HCT116 (cell line): ENCODE measurements around the gene CACNG6. TPM values are rescaled to one million over a fixed set of nuclear protein-coding genes. Genes with fewer than 3 reads are reported as not detected.

ENCODE experiments used
- ATAC-seq: fragments of 200-7000 bp; cut with Tn5 transposase; 2 replicates; pipeline ENCODE4 v1.9.1; 2020; ENCODE audit warnings: mild to moderate bottlenecking, moderate library complexity
- BruUV-seq: library from RNA; stranded (reverse); fragments of 400-500 nt; replicated peaks from 2 replicates; lab custom pipeline; 2021; lab: Mats Ljungman, UMichigan
- CTCF ChIA-PET: fragments of 300-600 bp; sonication (Branson Sonifier 250); formaldehyde crosslinking; loops from one replicate; lab custom pipeline; 2021; ENCODE audit warnings: antibody characterized with exemption; lab: Charles Lee
- POLR2A ChIA-PET: fragments of 300-600, 350-600 bp; sonication (Branson Sonifier 250); formaldehyde crosslinking; loops from one replicate; lab custom pipeline; 2021; ENCODE audit warnings: antibody characterized with exemption; lab: Charles Lee
- RAD21 ChIA-PET, 2 experiments: fragments of 300-600 bp; sonication (Branson Sonifier 250); formaldehyde crosslinking; loops; one replicate each; lab custom pipeline; 2023; ENCODE audit warnings: low total read pairs in 2 of 2; ENCODE audit not compliant: uncharacterized antibody in 2 of 2, unreplicated experiment in 2 of 2, low non-redundant PET in 1 of 2; lab: Charles Lee
- DNase-seq: peaks from one replicate; pipeline ENCODE4 v3.0.0-alpha.2; 2010; ENCODE audit warnings: low read depth, low spot score
- H2AFZ ChIP-seq: fragments of 200-600 bp; shearing (Covaris generic), sonication (generic); 2 replicates; pipeline ENCODE4 v1.6.1; 2017; ENCODE audit warnings: low read depth, mixed run types, mixed read lengths, antibody characterized with exemption, low read length; ENCODE audit not compliant: poor library complexity, severe bottlenecking
- H3K27ac ChIP-seq: 2 replicates; pipeline ENCODE4 v1.5.1; 2012; ENCODE audit warnings: low read depth, low read length
- H3K27me3 ChIP-seq: fragments of 200-600 bp; sonication (generic); 2 replicates; pipeline ENCODE4 v1.6.1; 2016; ENCODE audit warnings: mixed run types, low read length, mixed read lengths; ENCODE audit not compliant: insufficient read depth
- H3K36me3 ChIP-seq, 2 experiments: fragments of 200-500 bp in 1 of 2; fragments of 200-600 bp in 1 of 2; sonication (Bioruptor generic) in 1 of 2; sonication (generic) in 1 of 2; 2 replicates each; pipeline versions ENCODE4 v1.5.1 to v1.6.1; 2014 to 2016; ENCODE audit warnings: low read length in 2 of 2, inconsistent platforms in 1 of 2, mixed read lengths in 1 of 2, mixed run types in 1 of 2; ENCODE audit not compliant: insufficient read depth in 2 of 2, control insufficient read depth in 1 of 2
- H3K4me1 ChIP-seq, 2 experiments: fragments of 200-600 bp in 1 of 2; sonication (generic) in 1 of 2; 2 replicates each; pipeline versions ENCODE4 v1.5.1 to v1.6.1; 2012 to 2017; ENCODE audit warnings: low read length in 2 of 2, inconsistent platforms in 1 of 2, mild to moderate bottlenecking in 1 of 2, mixed read lengths in 1 of 2, mixed run types in 1 of 2, moderate library complexity in 1 of 2; ENCODE audit not compliant: insufficient read depth in 2 of 2, control insufficient read depth in 1 of 2
- H3K4me2 ChIP-seq: fragments of 200-600 bp; sonication (generic); 2 replicates; pipeline ENCODE4 v1.6.1; 2017; ENCODE audit warnings: mixed run types, low read length, mixed read lengths
- H3K4me3 ChIP-seq, 2 experiments: fragments of 200-600 bp in 1 of 2; sonication (generic) in 1 of 2; replicated peaks in 1 of 2; 2 replicates each; pipeline ENCODE4 v1.5.1; 2011 to 2016; ENCODE audit warnings: low read length in 2 of 2, control low read depth in 1 of 2, low read depth in 1 of 2, mild to moderate bottlenecking in 1 of 2, mixed read lengths in 1 of 2, mixed run types in 1 of 2
- H3K79me2 ChIP-seq: fragments of 200-600 bp; sonication (generic); 2 replicates; pipeline ENCODE4 v1.6.1; 2017; ENCODE audit warnings: mild to moderate bottlenecking, mixed run types, low read length, moderate library complexity, mixed read lengths; ENCODE audit not compliant: insufficient read depth
- H3K9ac ChIP-seq: fragments of 200-600 bp; sonication (generic); 2 replicates; pipeline ENCODE4 v1.6.1; 2016; ENCODE audit warnings: low read length, mixed read lengths
- H3K9me2 ChIP-seq: fragments of 200-600 bp; sonication (generic), shearing (Covaris generic); 2 replicates; pipeline ENCODE4 v1.6.1; 2017; ENCODE audit warnings: mixed run types, mild to moderate bottlenecking, moderate library complexity; ENCODE audit not compliant: insufficient read depth
- H3K9me3 ChIP-seq, 2 experiments: fragments of 200-500 bp in 1 of 2; fragments of 200-600 bp in 1 of 2; sonication (Bioruptor generic) in 1 of 2; sonication (generic) in 1 of 2; 2 replicates each; pipeline ENCODE4 v1.6.1; 2014 to 2017; ENCODE audit warnings: low read length in 2 of 2, mixed read lengths in 2 of 2, inconsistent platforms in 1 of 2, low read depth in 1 of 2, mild to moderate bottlenecking in 1 of 2, mixed run types in 1 of 2, moderate library complexity in 1 of 2; ENCODE audit not compliant: control insufficient read depth in 1 of 2, insufficient read depth in 1 of 2
- H4K20me1 ChIP-seq: fragments of 200-600 bp; sonication (generic), shearing (Covaris generic); 2 replicates; pipeline ENCODE4 v1.6.1; 2017; ENCODE audit warnings: mixed run types, mild to moderate bottlenecking, moderate library complexity; ENCODE audit not compliant: insufficient read depth
- CBX3 ChIP-seq: IDR thresholded peaks from 2 replicates; pipeline ENCODE4 v1.6.1; 2012; ENCODE audit warnings: low read depth
- CEBPB ChIP-seq: IDR thresholded peaks from 2 replicates; pipeline ENCODE4 v1.6.1; 2012; ENCODE audit warnings: low read depth
- ELF1 ChIP-seq: IDR thresholded peaks from 2 replicates; pipeline ENCODE4 v1.6.1; 2012; ENCODE audit warnings: low read depth, borderline replicate concordance
- EZH2 ChIP-seq: fragments of 200-600 bp; sonication (generic); IDR thresholded peaks from 2 replicates; pipeline ENCODE4 v1.6.1; 2017; ENCODE audit warnings: antibody characterized with exemption, mixed run types
- JUND ChIP-seq: IDR thresholded peaks from 2 replicates; pipeline ENCODE4 v1.6.1; 2012
- POLR2AphosphoS5 ChIP-seq: IDR thresholded peaks from 2 replicates; pipeline ENCODE4 v1.6.1; 2011; ENCODE audit warnings: mild to moderate bottlenecking, low read depth, low read length, moderate library complexity
- RAD21 ChIP-seq: IDR thresholded peaks from 2 replicates; pipeline ENCODE4 v1.6.1; 2012; ENCODE audit warnings: low read depth, mild to moderate bottlenecking
- SIN3A ChIP-seq: IDR thresholded peaks from 2 replicates; pipeline ENCODE4 v1.6.1; 2012; ENCODE audit warnings: low read depth
- SP1 ChIP-seq: IDR thresholded peaks from 2 replicates; pipeline ENCODE4 v1.6.1; 2012; ENCODE audit warnings: low read depth
- YY1 ChIP-seq: IDR thresholded peaks from 2 replicates; pipeline ENCODE4 v1.6.1; 2011; ENCODE audit warnings: low read length, low read depth, moderate library complexity, mild to moderate bottlenecking; ENCODE audit not compliant: insufficient replicate concordance; ENCODE audit errors: extremely low read depth
- ZBTB33 ChIP-seq: IDR thresholded peaks from 2 replicates; pipeline ENCODE4 v1.6.1; 2011; ENCODE audit warnings: mild to moderate bottlenecking, low read length, moderate library complexity; ENCODE audit not compliant: insufficient replicate concordance; ENCODE audit errors: extremely low read depth
- ZNF274 ChIP-seq: fragments of 200-500 bp; sonication (Bioruptor generic); IDR thresholded peaks from 2 replicates; pipeline ENCODE4 v1.6.1; 2014; ENCODE audit warnings: mild to moderate bottlenecking, low read depth, low read length, inconsistent platforms
- intact Hi-C: fragments of 100-400 bp; cut with micrococcal nuclease; formaldehyde crosslinking; loops from 2 replicates; pipeline ENCODE4 v1.10.0; 2022
- total RNA-seq: library from RNA; stranded (reverse); gene quantifications from one replicate; pipeline ENCODE4 v1.2.1, GENCODE V29; 2021; ENCODE audit not compliant: unreplicated experiment
- TF ChIP-seq, protein P1 (sequence below): IDR thresholded peaks from 2 replicates; pipeline ENCODE4 v1.6.1; 2012

CACNG6 gene
- total RNA-seq, 1 experiment from 2014 or later, result 0.15 TPM

- Histone ChIP-seq H3K9ac (no peak overlapping the region), H2AFZ (no peak overlapping the region), H3K79me2 (no peaks in the 10 kb centered on the region), H3K4me3 (no peak overlapping the region), H4K20me1 (no peaks in the 10 kb centered on the region), H3K9me2 (no peaks in the 10 kb centered on the region), H3K9me3 (no peaks in the 10 kb centered on the region), H3K27me3 (peaks cover 8% of the 10 kb centered on the region; the same call in 1 of the 2 replicates), H3K27ac (no peak overlapping the region), H3K36me3 (no peaks in the 10 kb centered on the region), H3K4me1 (no peaks in the 10 kb centered on the region), H3K4me2 (no peak overlapping the region)
- BruUV-seq, result no TSS peak
- intact Hi-C loops, result no loop called here
- POLR2A ChIA-PET, result no interaction called here
- CTCF ChIA-PET, result no interaction called here
- RAD21 ChIA-PET, result no interaction called here
- no peak for TF ChIP-seq CEBPB
- no peak for TF ChIP-seq ZBTB33
- TF ChIP-seq RAD21, result no peak
- TF ChIP-seq CBX3, result no peak
- no peak for TF ChIP-seq ELF1
- TF ChIP-seq EZH2, result no peak
- TF ChIP-seq, protein P1, sequence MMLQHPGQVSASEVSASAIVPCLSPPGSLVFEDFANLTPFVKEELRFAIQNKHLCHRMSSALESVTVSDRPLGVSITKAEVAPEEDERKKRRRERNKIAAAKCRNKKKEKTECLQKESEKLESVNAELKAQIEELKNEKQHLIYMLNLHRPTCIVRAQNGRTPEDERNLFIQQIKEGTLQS, result no peak
- no peak for TF ChIP-seq ZNF274
- no peak for TF ChIP-seq SP1
- TF ChIP-seq POLR2AphosphoS5, result no peak
- no peak for TF ChIP-seq SIN3A
- TF ChIP-seq JUND, result no peak
- no peak for TF ChIP-seq YY1
- ATAC-seq (no peak), DNase-seq (no peak)
Observed at GRCh38 chr19:53953383-53953782, 38.1 kb upstream of the CACNG6 start.
